DMS114 treated with DMSO at 0.1 percent for 48 hours (cell line): ENCODE data around the gene VEGFD.
"Not testable (repeated sequence)": the region's sequence is repeated elsewhere in the genome, so short reads cannot be mapped to it uniquely, and the experiment has no call there.

Experiments used
- DNase-seq: peaks from one replicate; lab custom pipeline; 2025; ENCODE audit not compliant: unreplicated experiment; lab: John Stamatoyannopoulos, UW

The VEGFD gene

GRCh38 chrX:15314472-15314871 is 69.7 kb downstream of the VEGFD start:
- no peak for DNase-seq

DNA sequence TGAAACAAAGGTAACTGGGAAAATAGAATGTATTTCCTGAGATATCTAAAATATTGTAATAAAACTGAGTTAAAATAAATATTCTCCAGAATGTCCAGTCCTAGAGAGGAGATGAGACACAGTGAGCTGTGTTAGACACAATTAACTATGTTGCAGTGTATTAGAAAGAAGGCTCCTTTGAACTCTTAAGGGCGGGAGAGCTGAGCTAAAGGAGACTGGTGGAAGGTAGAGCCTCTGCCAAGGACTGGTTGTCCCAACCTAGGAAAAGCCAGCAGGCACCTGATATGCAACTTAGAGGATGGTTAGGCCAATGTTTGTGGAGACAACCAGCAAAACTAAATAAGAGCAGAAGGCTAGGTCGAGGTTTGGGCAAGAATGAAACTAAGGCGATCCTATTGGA is 73.1 kb downstream of the VEGFD start:
- no peak for DNase-seq

DNA sequence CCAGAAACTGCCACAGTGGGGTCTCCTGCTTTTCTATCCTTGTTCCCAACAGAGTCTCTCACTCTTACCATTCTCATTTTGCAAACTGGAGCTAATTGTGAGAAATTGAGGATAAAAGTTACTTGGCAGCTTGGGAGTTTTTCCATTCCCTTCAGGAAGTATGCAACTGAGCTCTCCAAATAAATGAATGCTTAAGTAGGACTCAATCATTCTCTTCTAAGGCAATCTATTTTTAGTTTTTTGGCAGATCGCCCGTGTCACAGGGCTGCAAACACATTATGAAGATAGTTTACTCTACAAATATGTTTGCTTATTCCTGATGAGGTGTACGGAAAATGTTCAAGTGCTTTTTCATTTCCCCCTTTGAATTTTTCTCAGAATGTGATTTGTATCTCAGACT is 74.1 kb downstream of the VEGFD start:
- no peak for DNase-seq

DNA sequence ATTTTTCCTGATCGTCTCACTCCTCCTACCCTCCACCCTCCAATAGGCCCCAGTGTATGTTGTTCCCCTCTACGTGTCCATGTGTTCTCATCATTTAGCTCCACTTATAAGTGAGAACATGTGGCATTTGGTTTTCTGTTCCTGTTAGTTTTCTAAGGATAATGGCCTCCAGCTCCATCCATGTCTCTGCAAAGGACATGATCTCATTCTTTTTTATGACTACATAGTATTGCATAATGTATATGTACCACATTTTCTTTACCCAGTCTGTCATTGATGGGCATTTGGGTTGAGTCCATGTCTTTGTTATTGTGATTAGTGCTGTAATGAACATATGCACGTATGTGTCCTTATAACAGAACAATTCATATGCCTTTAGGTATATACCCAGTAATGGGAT is 78.3 kb downstream of the VEGFD start:
- not testable (repeated sequence) for DNase-seq

- DNase-seq, result no peak
These were observed 82.3 kb downstream of the VEGFD start for GRCh38 chrX:15301924-15302323.

- peak; percentile 2 for DNase-seq
These were observed 84.0 kb downstream of the VEGFD start for GRCh38 chrX:15299941-15300851.

GRCh38 chrX:15298780-15299179 is 85.4 kb downstream of the VEGFD start:
- no peak for DNase-seq

DNA sequence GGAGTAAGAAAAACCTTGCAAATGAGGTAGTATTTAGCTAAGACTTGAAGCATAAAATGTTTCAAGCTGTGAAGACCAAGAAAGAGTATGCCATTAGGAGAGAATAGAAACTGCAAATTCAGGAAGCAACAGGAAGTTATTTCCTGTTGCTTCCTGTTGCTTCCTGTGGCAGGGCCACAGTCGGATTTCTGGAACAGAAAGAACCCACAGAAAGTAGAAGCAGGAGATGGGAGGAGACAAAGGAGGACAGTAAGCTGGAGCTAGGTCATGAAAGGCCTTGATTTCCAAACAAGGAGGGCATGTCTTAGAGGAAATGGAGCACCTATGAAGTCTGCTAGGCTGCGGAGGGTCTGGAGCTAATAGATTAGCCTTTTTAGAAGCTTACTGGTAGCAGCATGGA is 86.0 kb downstream of the VEGFD start:
- no peak for DNase-seq
